Measurements from ENCODE around the gene HIBADH.

DNA sequence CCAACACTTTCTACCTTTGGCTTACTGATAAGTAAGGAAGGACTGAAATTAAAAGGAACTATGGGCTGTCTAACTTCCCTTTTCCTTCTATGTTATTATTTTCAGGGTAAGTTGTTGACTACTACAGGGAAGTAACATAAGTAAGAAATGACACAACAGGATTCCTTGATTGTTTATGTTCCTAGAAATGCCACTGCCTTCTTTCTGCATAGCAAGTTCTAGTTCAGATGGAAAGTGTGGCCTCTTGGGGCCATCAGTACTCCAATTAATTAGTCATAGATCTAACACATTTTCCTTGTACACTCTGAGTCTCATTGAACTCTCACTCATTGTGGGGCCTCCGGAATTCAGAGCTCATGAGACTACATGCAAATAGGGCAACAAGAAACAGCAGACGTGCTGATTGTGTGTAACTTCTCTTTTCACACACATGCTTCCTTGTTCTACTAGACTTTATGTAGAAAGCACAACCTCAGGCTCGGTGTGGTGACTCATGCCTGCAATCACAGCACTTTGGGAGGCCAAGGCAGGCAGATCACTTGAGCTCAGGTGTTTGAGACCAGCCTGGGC is 35.3 kb upstream of the HIBADH start:
- TF ChIP-seq POLR2A (IDR thresholded peaks at IDR 0.05): no peak
- TF ChIP-seq, protein P1, sequence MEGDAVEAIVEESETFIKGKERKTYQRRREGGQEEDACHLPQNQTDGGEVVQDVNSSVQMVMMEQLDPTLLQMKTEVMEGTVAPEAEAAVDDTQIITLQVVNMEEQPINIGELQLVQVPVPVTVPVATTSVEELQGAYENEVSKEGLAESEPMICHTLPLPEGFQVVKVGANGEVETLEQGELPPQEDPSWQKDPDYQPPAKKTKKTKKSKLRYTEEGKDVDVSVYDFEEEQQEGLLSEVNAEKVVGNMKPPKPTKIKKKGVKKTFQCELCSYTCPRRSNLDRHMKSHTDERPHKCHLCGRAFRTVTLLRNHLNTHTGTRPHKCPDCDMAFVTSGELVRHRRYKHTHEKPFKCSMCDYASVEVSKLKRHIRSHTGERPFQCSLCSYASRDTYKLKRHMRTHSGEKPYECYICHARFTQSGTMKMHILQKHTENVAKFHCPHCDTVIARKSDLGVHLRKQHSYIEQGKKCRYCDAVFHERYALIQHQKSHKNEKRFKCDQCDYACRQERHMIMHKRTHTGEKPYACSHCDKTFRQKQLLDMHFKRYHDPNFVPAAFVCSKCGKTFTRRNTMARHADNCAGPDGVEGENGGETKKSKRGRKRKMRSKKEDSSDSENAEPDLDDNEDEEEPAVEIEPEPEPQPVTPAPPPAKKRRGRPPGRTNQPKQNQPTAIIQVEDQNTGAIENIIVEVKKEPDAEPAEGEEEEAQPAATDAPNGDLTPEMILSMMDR (IDR thresholded peaks at IDR 0.05 in 8 of 11, conservative IDR thresholded peaks at IDR 0.05 in 3 of 11): no peak
